H9 (cell line): ENCODE measurements around the gene TMTC1. TPM values are rescaled to one million over a fixed set of nuclear protein-coding genes. Genes with fewer than 3 reads are reported as not detected.
"Not testable (repeated sequence)": the region's sequence is repeated elsewhere in the genome, so short reads cannot be mapped to it uniquely, and the experiment has no call there.

ENCODE experiments used
- DNase-seq: peaks from one replicate; pipeline ENCODE4 v3.0.0-alpha.2; 2017
- H2AFZ ChIP-seq: one replicate; pipeline ENCODE4 v1.6.1; 2013; ENCODE audit warnings: mild to moderate bottlenecking, low read length, control low read depth, moderate library complexity
- H2AK5ac ChIP-seq: 2 replicates; pipeline ENCODE4 v1.6.1; 2013; ENCODE audit warnings: low read length, control low read depth, mixed read lengths; ENCODE audit not compliant: insufficient read length
- H2BK120ac ChIP-seq: one replicate; pipeline ENCODE4 v1.6.1; 2013; ENCODE audit warnings: low read depth, mild to moderate bottlenecking, low read length, control low read depth, inconsistent platforms; ENCODE audit not compliant: poor library complexity, severe bottlenecking
- H2BK12ac ChIP-seq: 2 replicates; pipeline ENCODE4 v1.6.1; 2013; ENCODE audit warnings: low read length, control low read depth, mixed read lengths, low read depth; ENCODE audit not compliant: insufficient read length
- H2BK15ac ChIP-seq: 2 replicates; pipeline ENCODE4 v1.6.1; 2013; ENCODE audit warnings: low read depth, low read length, control low read depth
- H2BK20ac ChIP-seq: one replicate; pipeline ENCODE4 v1.6.1; 2013; ENCODE audit warnings: low read depth, mild to moderate bottlenecking, low read length, control low read depth, inconsistent platforms; ENCODE audit not compliant: poor library complexity, severe bottlenecking
- H2BK5ac ChIP-seq: 2 replicates; pipeline ENCODE4 v1.6.1; 2013; ENCODE audit warnings: low read length, control low read depth, mixed read lengths; ENCODE audit not compliant: insufficient read length
- H3K14ac ChIP-seq: 2 replicates; pipeline ENCODE4 v1.6.1; 2013; ENCODE audit warnings: low read length, control low read depth; ENCODE audit not compliant: insufficient read depth
- H3K18ac ChIP-seq: 2 replicates; pipeline ENCODE4 v1.6.1; 2013; ENCODE audit warnings: low read depth, mild to moderate bottlenecking, mixed read lengths, low read length, control low read depth; ENCODE audit not compliant: insufficient read length
- H3K23ac ChIP-seq: 2 replicates; pipeline ENCODE4 v1.6.1; 2013; ENCODE audit warnings: low read length, control low read depth, mixed read lengths, low read depth; ENCODE audit not compliant: insufficient read length
- H3K23me2 ChIP-seq: 2 replicates; pipeline ENCODE4 v1.6.1; 2013; ENCODE audit warnings: low read depth, mild to moderate bottlenecking, mixed read lengths, low read length, control low read depth; ENCODE audit not compliant: insufficient read length, poor library complexity, severe bottlenecking
- H3K27ac ChIP-seq: 2 replicates; pipeline ENCODE4 v1.5.1; 2013; ENCODE audit warnings: low read length, control low read depth, mixed read lengths, low read depth; ENCODE audit not compliant: insufficient read length
- H3K27me3 ChIP-seq: 2 replicates; pipeline ENCODE4 v1.6.1; 2013; ENCODE audit warnings: low read length, control low read depth, inconsistent platforms; ENCODE audit not compliant: insufficient read depth
- H3K4ac ChIP-seq: 2 replicates; pipeline ENCODE4 v1.6.1; 2013; ENCODE audit warnings: low read depth, mild to moderate bottlenecking, control low read depth, inconsistent platforms, low read length, moderate library complexity
- H3K4me1 ChIP-seq: 2 replicates; pipeline ENCODE4 v1.6.1; 2013; ENCODE audit warnings: low read length, control low read depth, inconsistent platforms; ENCODE audit not compliant: insufficient read depth
- H3K4me2 ChIP-seq: 2 replicates; pipeline ENCODE4 v1.6.1; 2013; ENCODE audit warnings: low read length, control low read depth, mixed read lengths; ENCODE audit not compliant: insufficient read length, insufficient read depth
- H3K56ac ChIP-seq: 2 replicates; pipeline ENCODE4 v1.6.1; 2013; ENCODE audit warnings: low read depth, mild to moderate bottlenecking, mixed read lengths, low read length, control low read depth; ENCODE audit not compliant: insufficient read length
- H3K79me1 ChIP-seq: 2 replicates; pipeline ENCODE4 v1.6.1; 2013; ENCODE audit warnings: low read depth, mild to moderate bottlenecking, moderate library complexity, low read length, control low read depth, inconsistent platforms; ENCODE audit not compliant: insufficient read depth, poor library complexity, severe bottlenecking
- H3K79me2 ChIP-seq: 2 replicates; pipeline ENCODE4 v1.6.1; 2013; ENCODE audit warnings: low read length, control low read depth, inconsistent platforms; ENCODE audit not compliant: insufficient read depth
- H3K9ac ChIP-seq: 2 replicates; pipeline ENCODE4 v1.6.1; 2013; ENCODE audit warnings: low read length, control low read depth, mixed read lengths; ENCODE audit not compliant: insufficient read length; ENCODE audit errors: extremely low read depth
- H3K9me3 ChIP-seq: one replicate; pipeline ENCODE4 v1.6.1; 2013; ENCODE audit warnings: low read depth, low read length, inconsistent platforms; ENCODE audit not compliant: control insufficient read depth
- H3T11ph ChIP-seq: one replicate; pipeline ENCODE4 v1.6.1; 2013; ENCODE audit warnings: mild to moderate bottlenecking, low read length, control low read depth, inconsistent platforms
- H4K20me1 ChIP-seq: one replicate; pipeline ENCODE4 v1.6.1; 2013; ENCODE audit not compliant: control insufficient read depth, insufficient read length, insufficient read depth
- H4K5ac ChIP-seq: 2 replicates; pipeline ENCODE4 v1.6.1; 2013; ENCODE audit warnings: low read depth, mild to moderate bottlenecking, mixed read lengths, low read length, control low read depth; ENCODE audit not compliant: insufficient read length
- H4K8ac ChIP-seq: replicated peaks from 2 replicates; pipeline ENCODE4 v1.6.1; 2013; ENCODE audit warnings: low read length, control low read depth, mixed read lengths, low read depth; ENCODE audit not compliant: insufficient read length
- H4K91ac ChIP-seq: 2 replicates; pipeline ENCODE4 v1.6.1; 2013; ENCODE audit warnings: low read depth, mild to moderate bottlenecking, moderate library complexity, mixed read lengths, low read length, control low read depth; ENCODE audit not compliant: insufficient read length
- H3K27ac Mint-ChIP-seq, 3 experiments: 2 replicates in 2 of 3; 3 replicates in 1 of 3; pipeline ENCODE4 v1.8.0; 2020 to 2021; ENCODE audit warnings: mixed read lengths in 3 of 3, mild to moderate bottlenecking in 1 of 3, moderate library complexity in 1 of 3
- H3K27me3 Mint-ChIP-seq: 2 replicates; pipeline ENCODE4 v1.8.0; 2021; ENCODE audit warnings: low read depth, mild to moderate bottlenecking, moderate library complexity, mixed read lengths
- H3K36me3 Mint-ChIP-seq, 3 experiments: 2 replicates in 2 of 3; 3 replicates in 1 of 3; pipeline ENCODE4 v1.8.0; 2020 to 2021; ENCODE audit warnings: low read depth in 3 of 3, mixed read lengths in 3 of 3; ENCODE audit not compliant: insufficient read depth in 1 of 3
- H3K4me1 Mint-ChIP-seq, 2 experiments: 2 replicates each; pipeline ENCODE4 v1.8.0; 2020; ENCODE audit warnings: mixed read lengths in 2 of 2
- H3K4me3 Mint-ChIP-seq, 2 experiments: 2 replicates in 1 of 2; 3 replicates in 1 of 2; pipeline ENCODE4 v1.8.0; 2020 to 2021; ENCODE audit warnings: mild to moderate bottlenecking in 2 of 2, mixed read lengths in 2 of 2, moderate library complexity in 1 of 2
- H3K9me3 Mint-ChIP-seq, 2 experiments: 2 replicates in 1 of 2; 3 replicates in 1 of 2; pipeline ENCODE4 v1.8.0; 2020; ENCODE audit warnings: mild to moderate bottlenecking in 2 of 2, mixed read lengths in 2 of 2, moderate library complexity in 1 of 2
- WGBS: extraction: QIAGEN DNeasy Blood & Tissue Kit; methylation state at CpG from one replicate; pipeline ENCODE4 v1.1.7; 2013; ENCODE audit warnings: missing lambda C conversion rate, low lambda C conversion rate, mixed read lengths; ENCODE audit not compliant: insufficient read length; ENCODE audit errors: extremely low coverage; 5-methylcytosine and 5-hydroxymethylcytosine counted together
- total RNA-seq: library from RNA; stranded (reverse); gene quantifications from 2 replicates; pipeline ENCODE4 v1.2.1, GENCODE V29; 2021
- TF ChIP-seq, protein P1 (sequence below): fragments of 200-600 bp; sonication (generic); conservative IDR thresholded peaks from 3 replicates; pipeline ENCODE4 v1.8.0; 2021; ENCODE audit warnings: antibody characterized with exemption, mild to moderate bottlenecking

Gene TMTC1
- total RNA-seq, 1 experiment from 2014 or later: 16.1 TPM

DNA sequence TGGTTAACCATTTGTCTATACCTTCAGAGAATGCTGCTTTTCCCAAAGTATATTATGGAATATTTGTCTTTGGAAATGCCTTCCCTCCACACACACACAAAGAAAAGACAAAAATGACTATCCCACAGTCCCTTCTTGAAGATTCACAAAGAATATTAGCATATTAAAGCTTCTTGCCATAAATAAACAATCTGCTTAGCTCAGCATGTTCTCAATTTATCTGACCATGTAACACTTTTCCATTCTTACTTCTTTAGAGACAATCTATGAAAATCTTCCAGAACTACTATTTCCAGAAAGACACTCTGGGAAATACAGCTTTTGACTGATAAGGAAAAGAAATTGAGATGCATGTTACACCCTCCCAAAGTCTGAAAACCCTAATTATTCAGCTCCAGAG, 227.4 kb downstream of the TMTC1 start:
- TF ChIP-seq, protein P1, sequence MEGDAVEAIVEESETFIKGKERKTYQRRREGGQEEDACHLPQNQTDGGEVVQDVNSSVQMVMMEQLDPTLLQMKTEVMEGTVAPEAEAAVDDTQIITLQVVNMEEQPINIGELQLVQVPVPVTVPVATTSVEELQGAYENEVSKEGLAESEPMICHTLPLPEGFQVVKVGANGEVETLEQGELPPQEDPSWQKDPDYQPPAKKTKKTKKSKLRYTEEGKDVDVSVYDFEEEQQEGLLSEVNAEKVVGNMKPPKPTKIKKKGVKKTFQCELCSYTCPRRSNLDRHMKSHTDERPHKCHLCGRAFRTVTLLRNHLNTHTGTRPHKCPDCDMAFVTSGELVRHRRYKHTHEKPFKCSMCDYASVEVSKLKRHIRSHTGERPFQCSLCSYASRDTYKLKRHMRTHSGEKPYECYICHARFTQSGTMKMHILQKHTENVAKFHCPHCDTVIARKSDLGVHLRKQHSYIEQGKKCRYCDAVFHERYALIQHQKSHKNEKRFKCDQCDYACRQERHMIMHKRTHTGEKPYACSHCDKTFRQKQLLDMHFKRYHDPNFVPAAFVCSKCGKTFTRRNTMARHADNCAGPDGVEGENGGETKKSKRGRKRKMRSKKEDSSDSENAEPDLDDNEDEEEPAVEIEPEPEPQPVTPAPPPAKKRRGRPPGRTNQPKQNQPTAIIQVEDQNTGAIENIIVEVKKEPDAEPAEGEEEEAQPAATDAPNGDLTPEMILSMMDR: no peak
- H3K4me1 Mint-ChIP-seq: peaks cover 16 to 32% of the 10 kb centered on the region in 2 experiments
- no peak overlapping the region for H4K8ac ChIP-seq

DNA sequence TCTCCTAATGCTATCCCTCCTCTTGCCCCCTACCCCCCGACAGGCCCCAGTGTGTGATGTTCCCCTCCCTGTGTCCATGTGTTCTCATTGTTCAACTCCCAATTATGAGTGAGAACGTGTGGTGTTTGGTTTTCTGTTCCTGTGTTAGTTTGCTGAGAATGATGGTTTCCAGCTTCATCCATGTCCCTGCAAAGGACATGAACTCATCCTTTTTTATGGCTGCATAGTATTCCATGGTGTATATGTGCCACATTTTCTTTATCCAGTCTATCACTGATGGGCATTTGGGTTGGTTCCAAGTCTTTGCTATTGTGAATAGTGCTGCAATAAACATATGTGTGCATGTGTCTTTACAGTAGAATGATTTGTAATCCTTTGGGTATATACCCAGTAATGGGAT, 228.3 kb downstream of the TMTC1 start:
- H3T11ph ChIP-seq, DNase-seq, H3K79me1 ChIP-seq, H3K27ac Mint-ChIP-seq, H3K23me2 ChIP-seq, H3K27ac ChIP-seq, H4K91ac ChIP-seq, H2BK12ac ChIP-seq, H2BK20ac ChIP-seq, H3K9ac ChIP-seq, H3K9me3 Mint-ChIP-seq, H2BK15ac ChIP-seq, H3K4me2 ChIP-seq, H3K4ac ChIP-seq, H3K9me3 ChIP-seq, H3K56ac ChIP-seq, H3K27me3 Mint-ChIP-seq, H4K5ac ChIP-seq, H2AK5ac ChIP-seq, H2AFZ ChIP-seq, H2BK5ac ChIP-seq, H3K79me2 ChIP-seq, H4K8ac ChIP-seq, H3K27me3 ChIP-seq, H3K14ac ChIP-seq, H3K4me3 Mint-ChIP-seq, H3K23ac ChIP-seq, H4K20me1 ChIP-seq, H3K4me1 ChIP-seq, H3K18ac ChIP-seq, H2BK120ac ChIP-seq: not testable (repeated sequence)
- no CpG with 5 or more reads among the region's 2 CpGs for WGBS
- H3K36me3 Mint-ChIP-seq: peaks cover 4 to 14% (median 14%) of the 10 kb centered on the region in 3 experiments; a peak in 4 of 7 replicates
- H3K4me1 Mint-ChIP-seq: peaks cover 16 to 32% of the 10 kb centered on the region in 2 experiments

More for the DNA sequence above, 227.4 kb downstream of the TMTC1 start:
- Histone ChIP-seq H3K18ac (no peak overlapping the region), H3K23ac (no peak overlapping the region), H3K27ac (no peak overlapping the region), H2BK5ac (no peak overlapping the region), H3K14ac (no peak overlapping the region), H2BK15ac (no peak overlapping the region), H2AFZ (no peak overlapping the region), H4K20me1 (no peaks in the 10 kb centered on the region), H3K23me2 (no peaks in the 10 kb centered on the region), H3T11ph (no peak overlapping the region), H3K4ac (no peak overlapping the region), H3K79me2 (no peaks in the 10 kb centered on the region), H3K4me1 (no peaks in the 10 kb centered on the region), H3K56ac (no peak overlapping the region), H3K27me3 (no peaks in the 10 kb centered on the region), H3K4me2 (no peak overlapping the region), H2BK12ac (no peak overlapping the region), H2BK120ac (no peak overlapping the region), H2BK20ac (no peak overlapping the region), H2AK5ac (no peak overlapping the region), H4K5ac (no peak overlapping the region), H3K79me1 (no peaks in the 10 kb centered on the region), H4K91ac (no peak overlapping the region), H3K9ac (no peak overlapping the region), H3K9me3 (no peaks in the 10 kb centered on the region)
- no peak overlapping the region for H3K4me3 Mint-ChIP-seq
- H3K27ac Mint-ChIP-seq: no peak overlapping the region
- H3K27me3 Mint-ChIP-seq: no peaks in the 10 kb centered on the region
- no peak for DNase-seq
- peaks cover 4 to 14% (median 14%) of the 10 kb centered on the region in 3 experiments; a peak in 4 of 7 replicates for H3K36me3 Mint-ChIP-seq
- H3K9me3 Mint-ChIP-seq: peaks cover 0 to 6% of the 10 kb centered on the region in 2 experiments; a peak in 1 of 5 replicates
